AG08395 (cell line): ENCODE data around the gene COPA.
"Not testable (repeated sequence)": the region's sequence is repeated elsewhere in the genome, so short reads cannot be mapped to it uniquely, and the experiment has no call there.

ENCODE experiments used
- DNase-seq: peaks from one replicate; pipeline ENCODE4 v3.0.0; 2012; ENCODE audit warnings: mixed read lengths, low spot score

Gene COPA

DNA sequence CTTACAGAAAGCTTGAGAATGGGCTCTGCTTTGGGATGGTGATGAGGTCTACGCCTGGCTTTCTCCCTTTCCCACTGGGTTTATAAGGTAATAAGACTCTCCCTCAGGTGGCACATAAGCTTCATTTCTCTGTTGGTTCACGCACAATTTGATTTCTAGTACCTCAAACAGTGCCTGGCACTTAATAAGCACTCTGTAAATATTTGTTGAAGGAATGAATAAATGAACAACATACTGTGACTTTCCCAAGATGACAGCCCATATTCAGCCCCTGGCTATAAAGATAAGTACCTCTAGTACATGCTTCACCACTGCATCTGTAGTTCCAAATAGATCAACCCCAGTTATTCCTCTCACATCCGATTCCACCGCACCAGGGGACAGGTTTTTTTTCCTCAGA lies 17.8 kb downstream of the COPA start:
- no peak for DNase-seq

DNA sequence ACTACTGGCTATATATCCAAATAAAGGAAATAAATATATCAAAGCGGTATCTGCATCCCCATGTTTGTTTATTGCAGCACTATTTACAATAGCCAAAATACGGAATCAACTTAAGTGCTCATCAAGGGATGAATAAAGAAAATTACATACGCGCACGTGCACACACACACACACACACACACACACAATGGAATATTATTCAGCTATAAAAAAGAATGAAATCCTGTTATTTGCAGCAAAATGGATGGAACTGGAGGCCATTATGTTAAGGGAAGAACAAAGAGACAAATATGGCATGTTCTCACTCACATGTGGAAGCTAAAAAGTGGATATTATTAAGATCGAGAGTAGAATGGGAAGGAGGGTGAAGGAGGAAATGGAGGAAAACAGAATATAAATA lies 20.2 kb downstream of the COPA start:
- DNase-seq = no peak

DNA sequence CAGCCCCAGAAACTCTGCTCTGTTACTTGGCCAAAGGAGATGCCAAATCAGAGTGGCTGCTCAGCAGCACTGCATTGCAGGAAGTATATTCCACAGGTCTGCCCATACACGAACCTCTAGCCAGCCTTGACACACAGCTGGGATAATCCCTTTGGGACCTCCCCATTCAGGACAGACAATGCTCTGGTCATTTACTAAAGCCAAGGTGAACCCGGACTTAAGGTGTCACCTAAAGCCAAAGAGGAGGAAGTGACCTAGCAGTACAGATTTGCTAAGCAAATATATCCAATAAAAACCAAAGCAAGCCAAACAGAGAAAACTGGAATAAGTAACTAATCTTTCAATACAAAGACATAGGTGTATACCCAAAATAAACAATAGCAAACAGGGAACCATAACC lies 27.7 kb downstream of the COPA start:
- no peak for DNase-seq

GRCh38 chr1:160309571-160309970 lies 33.5 kb downstream of the COPA start:
- DNase-seq = no peak

DNA sequence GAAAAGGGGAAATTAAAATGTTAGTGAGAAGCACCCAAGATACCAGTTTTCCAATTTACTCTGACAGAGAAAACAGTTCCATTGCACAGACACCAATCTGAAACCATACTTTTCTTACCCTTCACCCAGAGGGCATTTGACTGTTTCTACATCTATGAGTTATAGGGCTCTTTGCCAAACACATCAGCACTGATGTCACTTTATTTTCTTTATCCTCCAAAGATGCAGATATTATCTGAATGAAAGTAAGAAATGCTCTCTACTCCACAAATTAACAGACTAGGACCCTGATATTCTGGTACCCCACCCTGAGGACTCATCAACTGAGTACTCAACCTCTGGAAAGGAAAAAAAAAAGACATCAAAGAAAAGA lies 33.9 kb downstream of the COPA start:
- peak; percentile 9 for DNase-seq

GRCh38 chr1:160308451-160309184 lies 34.4 kb downstream of the COPA start:
- no peak for DNase-seq

GRCh38 chr1:160307118-160307791 lies 35.8 kb downstream of the COPA start:
- DNase-seq = no peak

- no peak for DNase-seq
Measured at GRCh38 chr1:160300173-160300572, 42.9 kb downstream of the COPA start.

GRCh38 chr1:160296036-160296435 lies 47.0 kb downstream of the COPA start:
- no peak for DNase-seq

GRCh38 chr1:160293020-160293968 lies 49.8 kb downstream of the COPA start:
- no peak for DNase-seq

GRCh38 chr1:160291248-160292220 lies 51.5 kb downstream of the COPA start:
- DNase-seq = peak; percentile 68

DNA sequence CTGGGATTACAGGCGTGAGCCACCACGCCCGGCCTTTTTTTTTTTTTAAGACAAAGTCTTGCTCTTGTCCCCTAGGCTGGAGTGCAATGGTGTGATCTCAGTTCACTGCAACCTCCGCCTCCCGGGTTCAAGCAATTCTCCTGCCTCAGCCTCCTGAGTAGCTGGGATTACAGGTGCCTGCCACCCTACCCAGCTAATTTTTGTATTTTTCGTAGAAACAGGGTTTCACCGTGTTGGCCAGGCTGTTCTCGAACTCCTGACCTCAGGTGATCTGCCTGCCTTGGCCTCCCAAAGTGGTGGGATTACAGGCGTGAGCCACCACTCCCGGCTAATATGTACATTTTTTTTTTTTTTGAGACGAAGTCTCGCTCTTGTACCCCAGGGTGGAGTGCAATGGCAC lies 55.3 kb downstream of the COPA start:
- DNase-seq = not testable (repeated sequence)

- DNase-seq = no peak
Measured at GRCh38 chr1:160285506-160285905, 57.5 kb downstream of the COPA start.

- DNase-seq = peak; percentile 99
Measured at GRCh38 chr1:160284782-160285344, 58.2 kb downstream of the COPA start, which contains the start of gene PEX19. PEX19 (minus strand) TSS chr1:160285133; CDS start chr1:160285124, 9 bp downstream.

DNA sequence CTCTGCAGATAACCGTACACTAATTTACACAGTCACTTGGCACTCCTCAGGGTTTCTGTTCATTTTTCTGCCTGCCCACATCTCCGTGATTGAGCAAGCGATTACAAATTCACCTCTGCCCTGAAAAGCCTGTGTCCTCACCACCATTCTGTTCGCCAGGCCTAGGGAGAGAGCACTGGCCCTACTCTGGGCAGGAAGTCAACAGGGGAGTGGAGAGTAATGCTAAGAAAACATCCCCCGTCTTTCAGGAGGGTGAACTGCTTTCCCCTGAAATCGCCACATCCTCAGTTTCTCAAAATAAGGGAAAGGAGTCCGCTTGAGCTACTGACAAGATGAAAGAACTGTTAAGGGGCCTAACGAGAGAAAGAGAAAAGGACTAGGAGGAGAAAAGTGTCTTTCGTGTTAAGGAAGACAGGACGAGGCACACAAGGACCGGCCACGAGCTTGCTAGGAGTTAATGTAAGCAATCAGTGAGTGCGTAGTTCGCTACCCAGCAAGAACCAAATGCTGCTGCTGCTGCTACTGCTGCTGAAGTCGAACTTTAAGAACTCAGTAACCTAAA lies 58.7 kb downstream of the COPA start:
- peak; percentile 75 for DNase-seq

GRCh38 chr1:160282807-160283206 lies 60.2 kb downstream of the COPA start:
- no peak for DNase-seq

- no peak for DNase-seq
Measured at GRCh38 chr1:160277987-160278386, 65.1 kb downstream of the COPA start.

GRCh38 chr1:160277330-160277729 lies 65.7 kb downstream of the COPA start:
- DNase-seq = no peak

DNA sequence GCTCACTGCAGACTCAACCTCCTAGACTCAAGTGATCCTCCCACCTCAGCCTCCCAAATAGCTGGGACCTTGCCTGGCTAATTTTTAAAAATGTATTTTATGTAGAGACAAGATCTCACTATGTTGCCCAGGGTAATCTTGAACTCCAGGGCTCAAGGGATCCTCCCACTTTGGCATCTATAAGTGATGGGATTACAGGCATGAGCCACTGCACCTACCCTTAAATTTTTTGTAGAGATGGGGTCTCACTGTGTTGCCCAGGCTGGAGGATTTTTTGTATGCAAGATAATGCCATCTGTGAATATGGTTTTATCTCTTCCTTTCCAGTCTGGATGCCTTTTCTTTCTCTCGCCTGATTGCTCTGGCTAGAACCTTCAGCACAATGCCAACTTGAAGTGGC lies 72.0 kb downstream of the COPA start:
- DNase-seq = no peak

GRCh38 chr1:160267284-160267991 lies 75.6 kb downstream of the COPA start:
- no peak for DNase-seq
